ENCODE data around the gene FLACC1. TPM values are rescaled to one million over a fixed set of nuclear protein-coding genes. Genes with fewer than 3 reads are reported as not detected.

FLACC1 gene
- total RNA-seq, 1 experiment from 2014 or later = 0.17 TPM

GRCh38 chr2:201322772-201323171 lies 34.4 kb downstream of the FLACC1 start (continued):
- TF ChIP-seq TEAD4 (CRISPR knock-in tag; IDR thresholded peaks at IDR 0.05) (no peak), FOXP4 (CRISPR knock-in tag; IDR thresholded peaks at IDR 0.05) (no peak), ETV6 (CRISPR knock-in tag; IDR thresholded peaks at IDR 0.05) (no peak), ARID4B (CRISPR knock-in tag; IDR thresholded peaks at IDR 0.05; ENCODE audit: borderline replicate concordance) (no peak), FOXP1 (CRISPR knock-in tag; IDR thresholded peaks at IDR 0.05; ENCODE audit: borderline replicate concordance) (no peak), ZNF425 (CRISPR knock-in tag; conservative IDR thresholded peaks at IDR 0.05) (no peak), HMGA2 (CRISPR knock-in tag; IDR thresholded peaks at IDR 0.05) (no peak), NFATC4 (CRISPR knock-in tag; IDR thresholded peaks at IDR 0.05) (no peak), TCF7 (CRISPR knock-in tag; IDR thresholded peaks at IDR 0.05; ENCODE audit: low read depth) (no peak), TP53 (CRISPR knock-in tag; IDR thresholded peaks at IDR 0.05) (no peak)

GRCh38 chr2:201320701-201321100 lies 36.4 kb downstream of the FLACC1 start:
- ATAC-seq = no peak
- TF ChIP-seq ZNF532 (CRISPR knock-in tag; IDR thresholded peaks at IDR 0.05; ENCODE audit: borderline replicate concordance) = no peak
- TF ChIP-seq ZNF425 (CRISPR knock-in tag; conservative IDR thresholded peaks at IDR 0.05) = no peak
- TF ChIP-seq ATF3 (CRISPR knock-in tag; conservative IDR thresholded peaks at IDR 0.05) = no peak
- no peak for TF ChIP-seq MXD4 (CRISPR knock-in tag; IDR thresholded peaks at IDR 0.05; ENCODE audit: borderline replicate concordance)
- no peak for TF ChIP-seq SMAD3 (CRISPR knock-in tag; IDR thresholded peaks at IDR 0.05; ENCODE audit: borderline replicate concordance)
- no peak for TF ChIP-seq MYBL2 (CRISPR knock-in tag; IDR thresholded peaks at IDR 0.05)
- TF ChIP-seq ETV6 (CRISPR knock-in tag; IDR thresholded peaks at IDR 0.05) = no peak
- no peak for TF ChIP-seq TCF7 (CRISPR knock-in tag; IDR thresholded peaks at IDR 0.05; ENCODE audit: low read depth)
- TF ChIP-seq FOXK1 (CRISPR knock-in tag; IDR thresholded peaks at IDR 0.05) = no peak
- no peak for TF ChIP-seq FOXJ3 (CRISPR knock-in tag; IDR thresholded peaks at IDR 0.05; ENCODE audit: borderline replicate concordance)
- TF ChIP-seq NR3C1 (CRISPR knock-in tag; conservative IDR thresholded peaks at IDR 0.05; ENCODE audit: low read depth) = no peak
- TF ChIP-seq JUN (CRISPR knock-in tag; IDR thresholded peaks at IDR 0.05) = no peak
- no peak for TF ChIP-seq TEAD4 (CRISPR knock-in tag; IDR thresholded peaks at IDR 0.05)
- TF ChIP-seq OVOL2 (CRISPR knock-in tag; IDR thresholded peaks at IDR 0.05; ENCODE audit: borderline replicate concordance) = no peak

More at GRCh38 chr2:201320701-201321100, 36.4 kb downstream of the FLACC1 start:
- Mint-ChIP-seq H3K36me3 (peaks cover 19% of the 10 kb centered on the region), H3K9me3 (peaks cover 38% of the 10 kb centered on the region), H3K4me1 (no peaks in the 10 kb centered on the region), H3K27ac (no peak overlapping the region), H3K4me3 (no peak overlapping the region), H3K27me3 (ENCODE audit: low read depth) (peaks cover 2% of the 10 kb centered on the region; the same call in 1 of the 2 replicates)
- ChIA-PET CTCF (no interaction called here), POLR2A (no interaction called here)
- no peak for DNase-seq (ENCODE audit: low spot score)
